ENCODE measurements around the gene CUL4A. TPM values are rescaled to one million over a fixed set of nuclear protein-coding genes. Genes with fewer than 3 reads are reported as not detected.

Gene CUL4A
- total and polyA plus RNA-seq, 2 donors (not counting 3 experiments of a cell fraction or from before 2014, with no cell fraction given), result 37.9 to 80.0 TPM

DNA sequence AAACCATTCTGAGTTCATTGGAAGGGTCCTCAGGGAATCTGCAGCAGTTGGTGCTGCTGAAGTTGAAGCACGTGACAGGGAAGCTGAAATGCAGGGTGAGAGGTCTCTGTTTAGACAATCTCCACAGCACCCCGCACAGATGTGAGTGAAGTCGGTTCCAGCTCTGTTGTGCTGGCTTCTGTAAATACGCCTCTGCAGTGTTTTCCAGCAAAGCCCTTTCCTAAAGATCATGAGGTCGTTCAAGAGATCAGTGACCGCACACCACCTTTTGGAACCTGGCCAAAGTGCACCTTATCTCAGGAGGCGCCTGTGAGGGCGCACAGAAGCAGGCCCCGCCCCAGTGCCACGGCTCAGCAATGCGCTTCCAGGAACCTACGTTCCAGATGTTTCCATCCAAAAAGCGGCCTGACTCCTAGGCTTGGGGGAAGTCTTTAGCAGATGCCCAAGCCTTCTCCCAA lies 10.8 kb downstream of the CUL4A start:
- peaks cover 3% of the 10 kb centered on the region for H3K4me1 ChIP-seq (ENCODE audit: control insufficient read depth, extremely low read depth, insufficient read depth, low read length)
- TF ChIP-seq POLR2A (IDR thresholded peaks at IDR 0.05; ENCODE audit: low read depth, low read length), result no peak
- TF ChIP-seq JUN (IDR thresholded peaks at IDR 0.05; ENCODE audit: borderline replicate concordance, insufficient read depth, insufficient read length, low read depth), result no peak
- no peak for TF ChIP-seq MYC (IDR thresholded peaks at IDR 0.05; ENCODE audit: low read depth, low read length)
- no peak for TF ChIP-seq EZH2 (IDR thresholded peaks at IDR 0.05; ENCODE audit: borderline replicate concordance, low read depth, low read length, severe bottlenecking)
- TF ChIP-seq FOS (IDR thresholded peaks at IDR 0.05; ENCODE audit: borderline replicate concordance, insufficient read depth, low read length), result no peak
- TF ChIP-seq, protein P1, sequence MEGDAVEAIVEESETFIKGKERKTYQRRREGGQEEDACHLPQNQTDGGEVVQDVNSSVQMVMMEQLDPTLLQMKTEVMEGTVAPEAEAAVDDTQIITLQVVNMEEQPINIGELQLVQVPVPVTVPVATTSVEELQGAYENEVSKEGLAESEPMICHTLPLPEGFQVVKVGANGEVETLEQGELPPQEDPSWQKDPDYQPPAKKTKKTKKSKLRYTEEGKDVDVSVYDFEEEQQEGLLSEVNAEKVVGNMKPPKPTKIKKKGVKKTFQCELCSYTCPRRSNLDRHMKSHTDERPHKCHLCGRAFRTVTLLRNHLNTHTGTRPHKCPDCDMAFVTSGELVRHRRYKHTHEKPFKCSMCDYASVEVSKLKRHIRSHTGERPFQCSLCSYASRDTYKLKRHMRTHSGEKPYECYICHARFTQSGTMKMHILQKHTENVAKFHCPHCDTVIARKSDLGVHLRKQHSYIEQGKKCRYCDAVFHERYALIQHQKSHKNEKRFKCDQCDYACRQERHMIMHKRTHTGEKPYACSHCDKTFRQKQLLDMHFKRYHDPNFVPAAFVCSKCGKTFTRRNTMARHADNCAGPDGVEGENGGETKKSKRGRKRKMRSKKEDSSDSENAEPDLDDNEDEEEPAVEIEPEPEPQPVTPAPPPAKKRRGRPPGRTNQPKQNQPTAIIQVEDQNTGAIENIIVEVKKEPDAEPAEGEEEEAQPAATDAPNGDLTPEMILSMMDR (IDR thresholded peaks at IDR 0.05; ENCODE audit: extremely low read depth in 1 of 2, insufficient read depth in 1 of 2, low read depth in 1 of 2, low read length in 2 of 2), result no peak
- intact Hi-C loops (cut with micrococcal nuclease), result loop anchor here (5.0 kb wide), 1 partner anchor 278 kb away; no protein-coding TSS in a partner anchor
- no peak overlapping the region for H2AFZ ChIP-seq (ENCODE audit: low read depth, low read length)
- FAIRE-seq (no peak), DNase-seq (ENCODE audit: low read depth, low spot score) (no peak)
- ChIA-PET POLR2A (no interaction called here), CTCF (no interaction called here)
- no peaks in the 10 kb centered on the region for H3K9me3 ChIP-seq (replicated peaks; ENCODE audit: control insufficient read depth, insufficient read depth, low read length)
- peaks cover 6 to 18% of the 10 kb centered on the region in 2 experiments for H3K36me3 ChIP-seq (ENCODE audit: control insufficient read depth in 2 of 2, extremely low read depth in 1 of 2, insufficient read depth in 2 of 2, low read length in 2 of 2)
- peaks cover 4% of the 10 kb centered on the region for H4K20me1 ChIP-seq (replicated peaks; ENCODE audit: control insufficient read depth, extremely low read depth, insufficient read depth, low read length)
- H3K27me3 ChIP-seq (ENCODE audit: control insufficient read depth in 2 of 2, insufficient read depth in 2 of 2, low read length in 2 of 2), result no peaks in the 10 kb centered on the region
- H3K4me3 ChIP-seq (replicated peaks in 1 of 3; ENCODE audit: insufficient read depth in 1 of 3, low read depth in 1 of 3, low read length in 3 of 3), result no peak overlapping the region
- no peaks in the 10 kb centered on the region for H3K9me1 ChIP-seq (replicated peaks; ENCODE audit: control insufficient read depth, extremely low read depth, insufficient read depth, low read length)
- peaks cover 75% of the 10 kb centered on the region for H3K79me2 ChIP-seq (ENCODE audit: control insufficient read depth, insufficient read depth, low read length)
- H3K27ac ChIP-seq (ENCODE audit: insufficient read depth, low read depth, low read length), result no peak overlapping the region
- H3K9ac ChIP-seq (replicated peaks; ENCODE audit: extremely low read depth, insufficient read depth, low read length), result no peak overlapping the region
- BruUV-seq (replicated peaks), result no TSS peak
- H3K4me2 ChIP-seq (ENCODE audit: insufficient read depth, low read length), result no peak overlapping the region
- dilution Hi-C loops (cut with MboI; ENCODE audit: extremely low pct_ligation_motif_present, low sequenced_read_pairs), result no loop called here

DNA sequence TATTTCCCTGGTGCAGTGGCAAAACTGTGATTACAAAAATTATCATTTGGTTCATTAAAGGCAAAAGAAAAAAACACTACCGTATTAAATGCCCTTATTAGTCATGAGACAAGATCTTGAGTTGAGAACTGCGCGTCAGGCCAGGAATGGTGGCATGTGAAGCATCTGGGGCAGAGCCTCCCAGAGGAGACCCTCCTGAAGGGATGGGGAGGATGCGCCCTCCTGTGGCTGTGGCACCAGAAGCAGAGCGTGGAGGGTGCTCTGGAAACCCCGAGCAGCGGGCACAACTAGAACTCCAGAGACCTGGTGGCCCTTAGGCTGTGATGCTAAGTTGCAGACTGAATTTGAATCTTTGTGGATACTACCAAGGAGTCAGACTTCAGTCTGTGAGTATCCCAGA lies 11.5 kb downstream of the CUL4A start:
- no peaks in the 10 kb centered on the region for H3K27me3 ChIP-seq (ENCODE audit: control insufficient read depth in 2 of 2, insufficient read depth in 2 of 2, low read length in 2 of 2)
- no peak for FAIRE-seq
- DNase-seq (ENCODE audit: low read depth, low spot score), result no peak
- no TSS peak for BruUV-seq (replicated peaks)
- intact Hi-C loops (cut with micrococcal nuclease) (loop anchor here (5.0 kb wide), 1 partner anchor 279 kb away; no protein-coding TSS in a partner anchor), dilution Hi-C loops (cut with MboI; ENCODE audit: extremely low pct_ligation_motif_present, low sequenced_read_pairs) (no loop called here)
- no peak overlapping the region for H3K4me3 ChIP-seq (replicated peaks in 1 of 3; ENCODE audit: insufficient read depth in 1 of 3, low read depth in 1 of 3, low read length in 3 of 3)
- no peak overlapping the region for H3K4me2 ChIP-seq (ENCODE audit: insufficient read depth, low read length)
- no peaks in the 10 kb centered on the region for H3K9me3 ChIP-seq (replicated peaks; ENCODE audit: control insufficient read depth, insufficient read depth, low read length)
- ChIA-PET POLR2A (no interaction called here), CTCF (no interaction called here)
- peaks cover 68% of the 10 kb centered on the region for H3K79me2 ChIP-seq (ENCODE audit: control insufficient read depth, insufficient read depth, low read length)
- H3K9ac ChIP-seq (replicated peaks; ENCODE audit: extremely low read depth, insufficient read depth, low read length), result no peak overlapping the region
- H4K20me1 ChIP-seq (replicated peaks; ENCODE audit: control insufficient read depth, extremely low read depth, insufficient read depth, low read length), result peaks cover 4% of the 10 kb centered on the region
- H3K36me3 ChIP-seq (ENCODE audit: control insufficient read depth in 2 of 2, extremely low read depth in 1 of 2, insufficient read depth in 2 of 2, low read length in 2 of 2), result peaks cover 6 to 21% of the 10 kb centered on the region in 2 experiments
- H3K9me1 ChIP-seq (replicated peaks; ENCODE audit: control insufficient read depth, extremely low read depth, insufficient read depth, low read length), result no peaks in the 10 kb centered on the region
- H2AFZ ChIP-seq (ENCODE audit: low read depth, low read length), result no peak overlapping the region
- TF ChIP-seq POLR2AphosphoS5 (IDR thresholded peaks at IDR 0.05; ENCODE audit: insufficient read depth, low read depth, low read length) (no peak), FOS (IDR thresholded peaks at IDR 0.05; ENCODE audit: borderline replicate concordance, insufficient read depth, low read length) (no peak), MYC (IDR thresholded peaks at IDR 0.05; ENCODE audit: low read depth, low read length) (no peak), EZH2 (IDR thresholded peaks at IDR 0.05; ENCODE audit: borderline replicate concordance, low read depth, low read length, severe bottlenecking) (no peak), JUN (IDR thresholded peaks at IDR 0.05; ENCODE audit: borderline replicate concordance, insufficient read depth, insufficient read length, low read depth) (no peak), POLR2A (IDR thresholded peaks at IDR 0.05; ENCODE audit: low read depth, low read length) (no peak)
- TF ChIP-seq, protein P1 (IDR thresholded peaks at IDR 0.05; ENCODE audit: extremely low read depth in 1 of 2, insufficient read depth in 1 of 2, low read depth in 1 of 2, low read length in 2 of 2), result peak in 1 of 2 donors; percentile 24
- TF ChIP-seq, protein P2, sequence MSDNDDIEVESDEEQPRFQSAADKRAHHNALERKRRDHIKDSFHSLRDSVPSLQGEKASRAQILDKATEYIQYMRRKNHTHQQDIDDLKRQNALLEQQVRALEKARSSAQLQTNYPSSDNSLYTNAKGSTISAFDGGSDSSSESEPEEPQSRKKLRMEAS (IDR thresholded peaks at IDR 0.05; ENCODE audit: insufficient read depth, insufficient read length), result no peak
- H3K27ac ChIP-seq (ENCODE audit: insufficient read depth, low read depth, low read length), result no peak overlapping the region
- peaks cover 3% of the 10 kb centered on the region for H3K4me1 ChIP-seq (ENCODE audit: control insufficient read depth, extremely low read depth, insufficient read depth, low read length)

All from endothelial cell of umbilical vein (primary cell).